Measurements from ENCODE around the gene ANKRD53.
"Not testable (repeated sequence)": the region's sequence is repeated elsewhere in the genome, so short reads cannot be mapped to it uniquely, and the experiment has no call there.

ANKRD53 gene

GRCh38 chr2:70992945-70993853 lies 14.8 kb downstream of the ANKRD53 start:
- DNase-seq = no peak

GRCh38 chr2:70994009-70994698 lies 15.7 kb downstream of the ANKRD53 start:
- no peak for DNase-seq

GRCh38 chr2:70994699-70995425 lies 16.4 kb downstream of the ANKRD53 start, which contains the start of gene TEX261:
TEX261 (minus strand) TSS chr2:70994873; CDS start chr2:70994757, 116 bp downstream.
- DNase-seq = peak; percentile 78

GRCh38 chr2:70995426-70995729 lies 16.9 kb downstream of the ANKRD53 start:
- peak; percentile 33 for DNase-seq

- DNase-seq = not testable (repeated sequence)
These were observed 20.5 kb downstream of the ANKRD53 start for GRCh38 chr2:70998885-70999284.

GRCh38 chr2:70999362-70999761 lies 20.9 kb downstream of the ANKRD53 start:
- DNase-seq = no peak

GRCh38 chr2:70999931-71000330 lies 21.5 kb downstream of the ANKRD53 start:
- not testable (repeated sequence) for DNase-seq

GRCh38 chr2:71000780-71001591 lies 22.6 kb downstream of the ANKRD53 start:
- peak; percentile 22 for DNase-seq

- no peak for DNase-seq
These were observed 23.1 kb downstream of the ANKRD53 start for GRCh38 chr2:71001592-71001927.

- no peak for DNase-seq
These were observed 23.6 kb downstream of the ANKRD53 start for GRCh38 chr2:71001981-71002570.

- DNase-seq = no peak
These were observed 25.0 kb downstream of the ANKRD53 start for GRCh38 chr2:71003396-71003795.

- no peak for DNase-seq
These were observed 25.7 kb downstream of the ANKRD53 start for GRCh38 chr2:71003966-71004755.

- DNase-seq = no peak
These were observed 26.4 kb downstream of the ANKRD53 start for GRCh38 chr2:71004857-71005256.

- DNase-seq = no peak
These were observed 27.1 kb downstream of the ANKRD53 start for GRCh38 chr2:71005271-71006202.

- no peak for DNase-seq
These were observed 27.9 kb downstream of the ANKRD53 start for GRCh38 chr2:71006323-71006722.

GRCh38 chr2:71006955-71007799 lies 28.7 kb downstream of the ANKRD53 start:
- no peak for DNase-seq

- no peak for DNase-seq
These were observed 29.9 kb downstream of the ANKRD53 start for GRCh38 chr2:71008342-71008741.

- not testable (repeated sequence) for DNase-seq
These were observed 33.4 kb downstream of the ANKRD53 start for GRCh38 chr2:71011786-71012185.

- no peak for DNase-seq
These were observed 40.2 kb downstream of the ANKRD53 start for GRCh38 chr2:71018625-71019024.
